Measurements from ENCODE around the gene HAUS5.

Gene HAUS5

DNA sequence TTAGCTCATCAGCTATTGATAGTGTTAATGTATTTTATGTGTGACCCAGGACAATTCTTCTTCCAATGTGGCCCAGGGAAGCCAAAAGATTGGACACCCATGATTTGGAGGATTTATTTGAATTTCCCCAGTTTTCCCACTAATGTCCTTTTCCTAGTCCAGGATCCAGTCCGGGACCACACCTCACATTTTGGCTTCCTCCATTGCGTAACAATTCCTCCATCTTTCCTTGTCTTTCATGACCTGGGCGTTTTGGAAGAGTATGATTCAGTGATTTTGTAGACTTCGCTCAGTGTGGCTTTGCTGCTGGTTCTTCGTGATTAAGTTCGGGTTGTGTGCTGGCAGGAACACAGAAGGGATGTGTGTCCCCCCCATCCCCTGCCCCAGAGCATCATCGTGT is 45.8 kb upstream of the HAUS5 start:
- Histone ChIP-seq H3K36me3 (ENCODE audit: low read depth) (no peaks in the 10 kb centered on the region), H3K27ac (ENCODE audit: poor library complexity, severe bottlenecking) (no peak overlapping the region), H3K9me3 (ENCODE audit: severe bottlenecking) (no peaks in the 10 kb centered on the region), H3K4me1 (ENCODE audit: insufficient read depth, poor library complexity, severe bottlenecking) (no peaks in the 10 kb centered on the region), H3K4me3 (ENCODE audit: severe bottlenecking) (no peak overlapping the region), H3K27me3 (ENCODE audit: insufficient read depth, poor library complexity, severe bottlenecking) (no peaks in the 10 kb centered on the region)
- ATAC-seq (ENCODE audit: low read depth) (no peak), DNase-seq (ENCODE audit: low spot score) (no peak)
- TF ChIP-seq, protein P1, sequence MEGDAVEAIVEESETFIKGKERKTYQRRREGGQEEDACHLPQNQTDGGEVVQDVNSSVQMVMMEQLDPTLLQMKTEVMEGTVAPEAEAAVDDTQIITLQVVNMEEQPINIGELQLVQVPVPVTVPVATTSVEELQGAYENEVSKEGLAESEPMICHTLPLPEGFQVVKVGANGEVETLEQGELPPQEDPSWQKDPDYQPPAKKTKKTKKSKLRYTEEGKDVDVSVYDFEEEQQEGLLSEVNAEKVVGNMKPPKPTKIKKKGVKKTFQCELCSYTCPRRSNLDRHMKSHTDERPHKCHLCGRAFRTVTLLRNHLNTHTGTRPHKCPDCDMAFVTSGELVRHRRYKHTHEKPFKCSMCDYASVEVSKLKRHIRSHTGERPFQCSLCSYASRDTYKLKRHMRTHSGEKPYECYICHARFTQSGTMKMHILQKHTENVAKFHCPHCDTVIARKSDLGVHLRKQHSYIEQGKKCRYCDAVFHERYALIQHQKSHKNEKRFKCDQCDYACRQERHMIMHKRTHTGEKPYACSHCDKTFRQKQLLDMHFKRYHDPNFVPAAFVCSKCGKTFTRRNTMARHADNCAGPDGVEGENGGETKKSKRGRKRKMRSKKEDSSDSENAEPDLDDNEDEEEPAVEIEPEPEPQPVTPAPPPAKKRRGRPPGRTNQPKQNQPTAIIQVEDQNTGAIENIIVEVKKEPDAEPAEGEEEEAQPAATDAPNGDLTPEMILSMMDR (IDR thresholded peaks at IDR 0.05; ENCODE audit: poor library complexity, severe bottlenecking): no peak

DNA sequence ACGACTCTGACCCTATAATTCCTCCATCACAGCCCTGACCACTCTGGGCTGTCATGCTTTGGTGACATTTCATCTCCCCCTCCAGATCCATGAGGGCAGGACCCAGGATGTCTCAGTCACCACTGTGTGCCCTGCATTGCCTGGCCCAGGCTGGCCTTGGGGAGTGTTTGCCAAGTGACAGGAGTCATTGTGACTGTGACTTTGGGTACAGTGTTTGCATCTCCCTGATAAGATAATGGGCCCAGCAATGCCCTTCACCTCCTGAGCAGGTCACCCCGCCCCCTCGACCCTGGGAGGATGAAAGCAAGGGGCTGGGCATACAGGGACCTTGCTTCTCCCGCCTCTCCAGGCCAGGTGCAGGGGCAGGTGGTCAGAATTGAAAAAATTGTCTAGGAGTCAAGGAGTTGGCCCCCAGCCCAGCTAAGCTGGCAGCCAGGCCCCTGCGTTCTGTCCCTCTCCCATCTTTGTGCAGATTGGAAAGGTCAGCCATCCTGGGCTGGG is 43.2 kb upstream of the HAUS5 start:
- Histone ChIP-seq H3K4me1 (ENCODE audit: insufficient read depth, poor library complexity, severe bottlenecking) (no peaks in the 10 kb centered on the region), H3K27me3 (ENCODE audit: insufficient read depth, poor library complexity, severe bottlenecking) (no peaks in the 10 kb centered on the region), H3K36me3 (ENCODE audit: low read depth) (no peaks in the 10 kb centered on the region), H3K9me3 (ENCODE audit: severe bottlenecking) (no peaks in the 10 kb centered on the region), H3K4me3 (ENCODE audit: severe bottlenecking) (no peak overlapping the region), H3K27ac (ENCODE audit: poor library complexity, severe bottlenecking) (no peak overlapping the region)
- DNase-seq (ENCODE audit: low spot score) (no peak), ATAC-seq (ENCODE audit: low read depth) (no peak)
- TF ChIP-seq, protein P1 (IDR thresholded peaks at IDR 0.05; ENCODE audit: poor library complexity, severe bottlenecking): no peak

- H3K4me3 ChIP-seq (ENCODE audit: severe bottlenecking): no peak overlapping the region
- no peaks in the 10 kb centered on the region for H3K27me3 ChIP-seq (ENCODE audit: insufficient read depth, poor library complexity, severe bottlenecking)
- H3K36me3 ChIP-seq (ENCODE audit: low read depth): no peaks in the 10 kb centered on the region
- TF ChIP-seq, protein P1 (IDR thresholded peaks at IDR 0.05; ENCODE audit: poor library complexity, severe bottlenecking): no peak
- no peaks in the 10 kb centered on the region for H3K9me3 ChIP-seq (ENCODE audit: severe bottlenecking)
- no peak for ATAC-seq (ENCODE audit: low read depth)
- no peak overlapping the region for H3K27ac ChIP-seq (ENCODE audit: poor library complexity, severe bottlenecking)
- DNase-seq (ENCODE audit: low spot score): no peak
- no peaks in the 10 kb centered on the region for H3K4me1 ChIP-seq (ENCODE audit: insufficient read depth, poor library complexity, severe bottlenecking)
These were observed 41.0 kb upstream of the HAUS5 start for GRCh38 chr19:35571406-35571965.

DNA sequence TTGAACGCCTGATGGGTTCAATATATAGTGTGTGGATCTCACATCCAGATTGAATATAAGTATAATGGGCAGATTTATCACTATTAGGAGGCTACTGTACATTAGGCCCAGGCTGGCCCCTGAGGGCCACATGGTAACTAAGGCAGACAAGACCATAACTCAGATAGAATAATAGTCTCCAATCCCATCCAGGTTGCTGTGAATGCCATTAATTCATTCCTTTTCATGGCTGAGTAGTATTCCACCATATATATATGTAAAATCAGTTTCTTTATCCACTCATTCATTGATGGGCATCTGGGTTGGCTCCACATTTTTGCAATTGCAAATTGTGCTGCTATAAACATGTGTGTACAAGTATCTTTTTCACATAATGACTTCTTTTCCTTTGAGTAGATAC is 34.6 kb upstream of the HAUS5 start:
- ATAC-seq (ENCODE audit: low read depth) (no peak), DNase-seq (ENCODE audit: low spot score) (no peak)
- Histone ChIP-seq H3K27me3 (ENCODE audit: insufficient read depth, poor library complexity, severe bottlenecking) (no peaks in the 10 kb centered on the region), H3K9me3 (ENCODE audit: severe bottlenecking) (no peaks in the 10 kb centered on the region), H3K27ac (ENCODE audit: poor library complexity, severe bottlenecking) (no peak overlapping the region), H3K4me1 (ENCODE audit: insufficient read depth, poor library complexity, severe bottlenecking) (no peaks in the 10 kb centered on the region), H3K4me3 (ENCODE audit: severe bottlenecking) (no peak overlapping the region), H3K36me3 (ENCODE audit: low read depth) (no peaks in the 10 kb centered on the region)
- TF ChIP-seq, protein P1 (IDR thresholded peaks at IDR 0.05; ENCODE audit: poor library complexity, severe bottlenecking): no peak

GRCh38 chr19:35578707-35579106 is 33.8 kb upstream of the HAUS5 start:
- TF ChIP-seq, protein P1 (IDR thresholded peaks at IDR 0.05; ENCODE audit: poor library complexity, severe bottlenecking): no peak
- no peak for DNase-seq (ENCODE audit: low spot score)
- H3K4me1 ChIP-seq (ENCODE audit: insufficient read depth, poor library complexity, severe bottlenecking): no peaks in the 10 kb centered on the region
- no peak overlapping the region for H3K4me3 ChIP-seq (ENCODE audit: severe bottlenecking)
- no peak for ATAC-seq (ENCODE audit: low read depth)
- H3K27me3 ChIP-seq (ENCODE audit: insufficient read depth, poor library complexity, severe bottlenecking): no peaks in the 10 kb centered on the region
- no peak overlapping the region for H3K27ac ChIP-seq (ENCODE audit: poor library complexity, severe bottlenecking)
- no peaks in the 10 kb centered on the region for H3K9me3 ChIP-seq (ENCODE audit: severe bottlenecking)
- no peaks in the 10 kb centered on the region for H3K36me3 ChIP-seq (ENCODE audit: low read depth)
